GM18511 (cell line): ENCODE data around the gene SFXN3.
"Not testable (repeated sequence)": the region's sequence is repeated elsewhere in the genome, so short reads cannot be mapped to it uniquely, and the experiment has no call there.

ENCODE experiments used
- ATAC-seq: cut with Tn5 transposase; IDR thresholded peaks from one replicate; pipeline ENCODE4 v1.9.1; 2021; ENCODE audit warnings: mild to moderate bottlenecking, moderate library complexity; ENCODE audit not compliant: unreplicated experiment

Gene SFXN3

GRCh38 chr10:101034404-101034803 lies 3.4 kb downstream of the SFXN3 start:
- not testable (repeated sequence) for ATAC-seq

GRCh38 chr10:101035314-101035713 lies 4.3 kb downstream of the SFXN3 start:
- ATAC-seq, result no peak

GRCh38 chr10:101035916-101036702 lies 5.1 kb downstream of the SFXN3 start:
- ATAC-seq, result no peak

- no peak for ATAC-seq
These were observed 5.7 kb downstream of the SFXN3 start for GRCh38 chr10:101036726-101037125.

GRCh38 chr10:101038484-101038883 lies 7.5 kb downstream of the SFXN3 start:
- no peak for ATAC-seq

GRCh38 chr10:101040061-101040460 lies 9.0 kb downstream of the SFXN3 start:
- ATAC-seq, result no peak

- ATAC-seq, result no peak
These were observed 9.8 kb downstream of the SFXN3 start for GRCh38 chr10:101040851-101041250.

- peak; percentile 71 for ATAC-seq
These were observed 10.3 kb downstream of the SFXN3 start for GRCh38 chr10:101041252-101041761.

GRCh38 chr10:101042118-101042517 lies 11.1 kb downstream of the SFXN3 start:
- no peak for ATAC-seq

GRCh38 chr10:101042667-101043362 lies 11.8 kb downstream of the SFXN3 start:
- ATAC-seq, result peak; percentile 97

GRCh38 chr10:101043363-101043707 lies 12.3 kb downstream of the SFXN3 start:
- no peak for ATAC-seq

- no peak for ATAC-seq
These were observed 13.1 kb downstream of the SFXN3 start for GRCh38 chr10:101044117-101044516.

GRCh38 chr10:101046332-101047238 lies 15.6 kb downstream of the SFXN3 start:
- no peak for ATAC-seq

GRCh38 chr10:101047268-101047667 lies 16.2 kb downstream of the SFXN3 start:
- ATAC-seq, result no peak

- no peak for ATAC-seq
These were observed 17.2 kb downstream of the SFXN3 start for GRCh38 chr10:101047961-101048892.

GRCh38 chr10:101050208-101051069 lies 19.4 kb downstream of the SFXN3 start:
- ATAC-seq, result peak; percentile 71

GRCh38 chr10:101052285-101052684 lies 21.3 kb downstream of the SFXN3 start:
- no peak for ATAC-seq

GRCh38 chr10:101053516-101053915 lies 22.5 kb downstream of the SFXN3 start:
- no peak for ATAC-seq

- no peak for ATAC-seq
These were observed 23.3 kb downstream of the SFXN3 start for GRCh38 chr10:101054351-101054750.
